ENCODE data around the gene CCNQ.

- TF ChIP-seq CTCF (IDR thresholded peaks at IDR 0.05) (peak; percentile 49 to 60 (median 57)), POLR2AphosphoS5 (IDR thresholded peaks at IDR 0.05) (peak in 1 of 3 donors; percentile 27)
Measured at GRCh38 chrX:153609917-153610835, 11.2 kb upstream of the CCNQ start.
